Measurements from ENCODE around the gene ERAP2.
"Not testable (repeated sequence)": the region's sequence is repeated elsewhere in the genome, so short reads cannot be mapped to it uniquely, and the experiment has no call there.

Gene ERAP2

DNA sequence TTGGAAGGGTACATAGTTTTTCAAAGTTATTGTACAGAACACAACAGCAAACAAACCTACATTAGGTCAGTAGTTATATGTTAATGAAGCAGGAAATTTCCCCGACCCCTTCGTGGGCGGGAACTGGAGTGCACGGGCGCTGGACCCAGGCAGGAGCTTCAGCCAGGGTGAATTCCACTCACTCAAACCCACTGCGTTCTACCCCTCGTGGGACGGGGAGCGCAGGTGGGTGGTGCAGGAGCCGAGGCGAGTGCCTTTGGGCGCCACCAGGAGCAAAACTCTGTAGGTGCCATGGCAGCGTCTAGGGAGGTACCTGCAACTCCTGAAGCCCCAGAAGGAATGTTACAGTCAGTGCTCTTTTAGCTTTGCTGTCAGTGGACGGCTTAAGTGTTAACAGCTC lies 39.0 kb upstream of the ERAP2 start:
- no peak for DNase-seq (ENCODE audit: low read depth)
- TF ChIP-seq, protein P1, sequence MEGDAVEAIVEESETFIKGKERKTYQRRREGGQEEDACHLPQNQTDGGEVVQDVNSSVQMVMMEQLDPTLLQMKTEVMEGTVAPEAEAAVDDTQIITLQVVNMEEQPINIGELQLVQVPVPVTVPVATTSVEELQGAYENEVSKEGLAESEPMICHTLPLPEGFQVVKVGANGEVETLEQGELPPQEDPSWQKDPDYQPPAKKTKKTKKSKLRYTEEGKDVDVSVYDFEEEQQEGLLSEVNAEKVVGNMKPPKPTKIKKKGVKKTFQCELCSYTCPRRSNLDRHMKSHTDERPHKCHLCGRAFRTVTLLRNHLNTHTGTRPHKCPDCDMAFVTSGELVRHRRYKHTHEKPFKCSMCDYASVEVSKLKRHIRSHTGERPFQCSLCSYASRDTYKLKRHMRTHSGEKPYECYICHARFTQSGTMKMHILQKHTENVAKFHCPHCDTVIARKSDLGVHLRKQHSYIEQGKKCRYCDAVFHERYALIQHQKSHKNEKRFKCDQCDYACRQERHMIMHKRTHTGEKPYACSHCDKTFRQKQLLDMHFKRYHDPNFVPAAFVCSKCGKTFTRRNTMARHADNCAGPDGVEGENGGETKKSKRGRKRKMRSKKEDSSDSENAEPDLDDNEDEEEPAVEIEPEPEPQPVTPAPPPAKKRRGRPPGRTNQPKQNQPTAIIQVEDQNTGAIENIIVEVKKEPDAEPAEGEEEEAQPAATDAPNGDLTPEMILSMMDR (IDR thresholded peaks at IDR 0.05; ENCODE audit: insufficient read depth, low read depth, low read length, missing control alignments): no peak
- no peak overlapping the region for H3K4me3 ChIP-seq (ENCODE audit: low read depth, low read length)

DNA sequence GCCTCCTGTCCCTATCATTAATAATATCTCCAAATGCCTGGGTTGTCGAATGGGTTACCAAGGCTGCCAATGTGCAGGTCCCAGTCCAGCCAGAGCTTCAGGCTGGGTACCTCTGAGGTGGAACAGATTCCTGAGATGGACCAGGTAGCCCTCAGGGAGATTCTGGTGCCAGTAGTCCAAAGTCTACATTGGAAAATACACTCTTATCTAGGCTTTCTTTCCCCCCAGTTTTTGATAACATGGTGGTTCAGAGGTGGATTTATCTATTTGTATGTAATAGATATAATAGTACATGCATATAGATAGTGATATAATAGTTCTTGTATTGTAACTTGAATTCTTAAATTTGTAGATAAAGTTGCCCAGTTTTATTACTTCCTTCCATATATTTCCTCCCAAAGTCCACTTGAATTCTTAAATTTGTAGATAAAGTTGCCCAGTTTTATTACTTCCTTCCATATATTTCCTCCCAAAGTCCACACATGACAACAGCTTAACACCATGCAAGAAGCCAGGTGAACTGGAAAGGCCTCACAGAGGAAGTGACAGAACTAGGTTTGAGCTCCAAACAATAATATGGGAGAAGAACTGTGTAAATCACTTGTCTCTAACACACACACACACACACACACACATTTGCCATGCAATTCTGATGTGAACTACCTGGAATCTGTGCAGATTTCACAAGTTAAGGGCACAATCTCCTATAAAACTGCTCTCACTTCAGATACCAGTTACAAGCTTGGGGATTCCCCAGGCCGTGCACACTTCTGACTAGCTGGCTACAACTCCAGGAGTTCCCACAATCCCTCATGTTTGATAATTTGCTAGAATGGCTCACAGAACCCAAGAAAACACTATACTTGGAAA lies 37.9 kb upstream of the ERAP2 start:
- no peak for DNase-seq (ENCODE audit: low read depth)
- no peak overlapping the region for H3K4me3 ChIP-seq (ENCODE audit: low read depth, low read length)
- TF ChIP-seq, protein P1 (IDR thresholded peaks at IDR 0.05; ENCODE audit: insufficient read depth, low read depth, low read length, missing control alignments): no peak

DNA sequence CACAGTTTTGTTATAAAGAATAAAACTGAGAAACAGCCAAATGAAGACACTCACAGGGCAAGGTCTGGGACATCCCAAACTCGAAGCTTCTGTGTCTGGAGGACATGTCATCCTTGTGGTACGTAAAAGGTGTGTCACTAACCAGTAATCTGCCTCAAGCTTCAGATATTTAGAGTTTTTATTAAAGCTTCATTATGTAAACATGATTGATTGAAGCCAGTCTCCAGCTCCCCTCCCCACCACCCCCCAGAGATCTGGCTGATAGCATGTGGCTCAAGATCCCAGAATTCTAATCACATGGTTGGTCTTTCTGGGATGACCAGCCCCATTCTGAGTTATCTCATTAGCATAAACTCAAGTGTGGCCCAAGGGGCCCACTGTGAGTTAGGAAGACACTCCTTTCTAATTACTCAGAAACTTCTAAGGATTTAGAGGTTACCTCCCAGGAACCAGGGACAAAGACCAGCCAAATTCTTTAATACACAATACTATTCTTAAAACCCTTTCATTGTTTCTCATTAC lies 37.2 kb upstream of the ERAP2 start:
- H3K4me3 ChIP-seq (ENCODE audit: low read depth, low read length): no peak overlapping the region
- TF ChIP-seq, protein P1 (IDR thresholded peaks at IDR 0.05; ENCODE audit: insufficient read depth, low read depth, low read length, missing control alignments): no peak
- no peak for DNase-seq (ENCODE audit: low read depth)

DNA sequence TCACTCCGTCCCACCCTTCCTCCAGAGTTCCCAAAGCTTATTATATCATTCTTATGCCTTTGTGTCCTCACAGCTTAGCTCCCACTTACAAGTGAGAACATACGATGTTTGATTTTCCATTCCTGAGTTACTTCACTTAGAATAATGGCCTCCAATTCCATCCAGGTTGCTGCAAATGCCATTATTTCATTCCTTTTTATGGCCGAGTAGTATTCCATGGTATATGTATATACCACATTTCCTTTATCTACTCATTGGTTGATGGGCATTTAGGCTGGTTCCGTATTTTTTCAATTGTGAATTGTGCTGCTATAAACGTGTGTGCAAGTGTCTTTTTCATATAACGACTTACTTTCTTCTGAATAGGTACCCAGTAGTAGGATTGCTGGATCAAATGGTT lies 34.4 kb upstream of the ERAP2 start:
- DNase-seq (ENCODE audit: low read depth): not testable (repeated sequence)

DNA sequence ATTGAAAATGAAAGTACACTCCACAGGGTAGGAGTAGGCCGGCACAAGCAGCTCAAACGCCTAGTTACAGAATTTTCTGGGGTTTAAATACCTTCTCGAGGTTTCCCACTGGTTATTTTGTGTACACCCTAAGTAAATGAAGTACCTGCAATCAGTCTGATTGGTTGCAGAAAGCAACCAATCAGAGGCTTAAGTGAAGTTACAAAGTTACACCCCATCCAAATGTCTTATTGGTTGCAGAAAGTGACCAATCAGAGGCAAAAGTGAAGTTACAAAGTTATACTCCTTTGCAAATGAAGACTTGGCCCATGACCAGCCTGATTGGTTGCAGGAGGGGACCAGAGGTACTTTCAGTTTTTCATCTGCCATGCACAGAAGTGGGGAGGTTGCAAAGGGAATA lies 33.2 kb upstream of the ERAP2 start:
- no peak for DNase-seq (ENCODE audit: low read depth)
- TF ChIP-seq, protein P1 (IDR thresholded peaks at IDR 0.05; ENCODE audit: insufficient read depth, low read depth, low read length, missing control alignments): no peak
- no peak overlapping the region for H3K4me3 ChIP-seq (ENCODE audit: low read depth, low read length)

More for the DNA sequence above, 34.4 kb upstream of the ERAP2 start:
- not testable (repeated sequence) for H3K4me3 ChIP-seq (ENCODE audit: low read depth, low read length)

DNA sequence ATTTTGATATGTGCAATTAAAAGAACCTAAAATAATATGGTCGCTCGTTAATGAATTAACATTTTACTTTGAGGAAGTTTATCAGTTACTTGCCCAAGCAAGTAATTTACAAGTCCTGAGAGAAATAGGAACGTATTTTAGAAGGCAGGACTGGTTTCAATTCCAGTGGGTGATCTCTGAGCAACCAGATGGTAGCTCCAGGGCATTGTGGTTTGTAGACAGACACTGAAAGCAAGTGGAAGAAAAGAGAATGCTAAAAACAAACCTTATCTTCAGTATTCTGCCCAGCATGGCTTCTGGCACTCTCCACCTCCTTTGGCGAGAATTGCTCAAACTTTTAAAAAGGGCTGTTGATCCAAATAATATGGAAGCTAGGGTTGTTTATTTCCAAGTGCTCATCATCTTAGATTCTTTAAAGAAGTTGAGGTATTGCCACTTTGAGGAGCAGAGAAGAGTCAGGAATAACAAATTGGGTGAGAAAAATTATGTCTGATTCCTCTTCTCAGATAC lies 31.8 kb upstream of the ERAP2 start:
- no peak overlapping the region for H3K4me3 ChIP-seq (ENCODE audit: low read depth, low read length)
- TF ChIP-seq, protein P1 (IDR thresholded peaks at IDR 0.05; ENCODE audit: insufficient read depth, low read depth, low read length, missing control alignments): no peak
- no peak for DNase-seq (ENCODE audit: low read depth)

DNA sequence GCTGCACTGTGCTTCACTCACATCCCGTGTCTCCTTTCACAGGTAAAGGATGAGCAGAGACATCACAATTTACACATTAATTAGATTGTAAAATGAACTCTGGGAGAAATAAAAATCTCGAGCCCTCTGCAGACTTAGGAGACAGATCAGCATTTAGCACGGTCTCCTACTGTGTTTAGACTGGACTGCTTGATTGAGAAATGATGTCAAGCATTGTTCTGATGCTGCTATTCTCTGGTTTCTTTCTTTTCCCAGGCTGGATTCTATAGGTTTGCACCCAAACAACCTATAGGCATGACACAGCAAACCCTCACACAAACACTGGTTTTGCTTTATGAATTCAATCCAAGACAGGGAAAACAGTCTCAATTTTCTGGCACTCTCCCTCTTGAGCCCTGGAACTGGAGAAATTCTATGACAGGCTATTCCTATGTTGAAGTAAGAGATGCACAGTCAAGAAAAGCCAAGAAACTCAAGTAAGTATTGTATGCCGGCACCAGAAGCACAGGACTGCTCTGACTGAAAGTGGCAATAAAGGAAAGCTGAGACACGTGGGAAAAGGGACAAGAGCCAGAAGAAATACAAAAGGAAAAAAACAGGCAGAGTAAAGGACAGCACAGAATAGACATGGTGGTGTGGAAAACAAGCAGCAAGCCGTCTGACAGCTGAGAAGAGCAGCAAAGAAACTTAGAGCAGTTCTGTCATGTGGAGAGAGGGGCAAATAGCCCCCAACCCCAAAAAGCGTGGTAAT lies 24.8 kb upstream of the ERAP2 start:
- TF ChIP-seq, protein P1 (IDR thresholded peaks at IDR 0.05; ENCODE audit: insufficient read depth, low read depth, low read length, missing control alignments): no peak
- no peak for DNase-seq (ENCODE audit: low read depth)
- no peak overlapping the region for H3K4me3 ChIP-seq (ENCODE audit: low read depth, low read length)
